WERI-Rb-1 (cell line): Measurements from ENCODE around the gene SLCO4C1.
A peak's percentile ranks its signal among the peaks of the same experiment; 100 is the strongest.

ENCODE experiments used
- DNase-seq: peaks from one replicate; pipeline ENCODE4 v3.0.0-alpha.2; 2020
- H3K27ac ChIP-seq: fragments of 250-450 bp; sonication (Bioruptor Pico); 2 replicates; pipeline ENCODE4 v1.5.1; 2020; ENCODE audit warnings: mild to moderate bottlenecking, moderate library complexity
- H3K27me3 ChIP-seq: fragments of 250-450 bp; sonication (Bioruptor Pico); 2 replicates; pipeline ENCODE4 v1.5.1; 2021; ENCODE audit warnings: mild to moderate bottlenecking, low read depth, moderate library complexity; ENCODE audit not compliant: insufficient read depth, severe bottlenecking
- H3K36me3 ChIP-seq: fragments of 250-450 bp; sonication (Bioruptor Pico); 2 replicates; pipeline ENCODE4 v1.5.1; 2020; ENCODE audit warnings: mild to moderate bottlenecking, moderate library complexity
- H3K4me3 ChIP-seq: 2 replicates; pipeline ENCODE4 v1.5.1; 2011; ENCODE audit warnings: low read depth, mild to moderate bottlenecking, control low read depth, low read length
- H3K9me3 ChIP-seq: fragments of 250-450 bp; sonication (Bioruptor Pico); 2 replicates; pipeline ENCODE4 v1.5.1; 2021; ENCODE audit warnings: mild to moderate bottlenecking, moderate library complexity; ENCODE audit not compliant: severe bottlenecking
- TF ChIP-seq, protein P1 (sequence below): IDR thresholded peaks from 2 replicates; pipeline ENCODE4 v1.5.1; 2011; ENCODE audit warnings: low read depth, mild to moderate bottlenecking, control low read depth, inconsistent platforms, low read length

SLCO4C1 gene

DNA sequence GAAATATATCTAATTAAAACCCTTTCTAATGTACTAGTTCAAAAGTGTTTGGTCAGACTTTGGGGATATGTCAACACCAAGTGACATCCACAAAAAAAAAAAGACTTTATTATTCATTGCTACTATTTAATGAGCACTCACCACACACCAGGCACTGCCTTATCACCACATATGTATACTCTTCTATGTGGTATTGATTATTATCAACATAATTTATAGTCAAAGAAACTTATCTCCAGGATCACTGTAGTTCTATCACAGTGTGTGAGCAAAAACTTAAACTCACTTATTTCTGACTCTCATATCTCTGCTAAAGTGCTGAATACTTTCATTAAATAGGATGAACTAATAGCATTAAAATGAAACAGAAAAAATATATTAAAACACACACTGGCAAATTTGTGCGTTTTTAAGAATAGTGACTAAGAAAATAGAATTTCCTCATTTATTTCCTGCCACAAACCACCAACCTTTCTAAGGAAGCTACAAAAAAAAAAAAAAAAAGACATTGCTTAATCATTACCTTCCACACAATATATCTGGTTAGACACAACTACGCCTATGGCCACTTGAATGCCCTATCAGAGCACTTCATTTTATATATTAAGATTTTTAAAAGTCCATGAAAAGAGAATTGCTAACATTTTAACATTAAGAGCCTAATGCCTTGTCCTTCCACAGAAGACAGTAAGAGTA lies 12.8 kb downstream of the SLCO4C1 start:
- Histone ChIP-seq H3K4me3 (no peak overlapping the region), H3K36me3 (no peaks in the 10 kb centered on the region), H3K27me3 (no peaks in the 10 kb centered on the region), H3K9me3 (no peaks in the 10 kb centered on the region), H3K27ac (no peak overlapping the region)
- TF ChIP-seq, protein P1, sequence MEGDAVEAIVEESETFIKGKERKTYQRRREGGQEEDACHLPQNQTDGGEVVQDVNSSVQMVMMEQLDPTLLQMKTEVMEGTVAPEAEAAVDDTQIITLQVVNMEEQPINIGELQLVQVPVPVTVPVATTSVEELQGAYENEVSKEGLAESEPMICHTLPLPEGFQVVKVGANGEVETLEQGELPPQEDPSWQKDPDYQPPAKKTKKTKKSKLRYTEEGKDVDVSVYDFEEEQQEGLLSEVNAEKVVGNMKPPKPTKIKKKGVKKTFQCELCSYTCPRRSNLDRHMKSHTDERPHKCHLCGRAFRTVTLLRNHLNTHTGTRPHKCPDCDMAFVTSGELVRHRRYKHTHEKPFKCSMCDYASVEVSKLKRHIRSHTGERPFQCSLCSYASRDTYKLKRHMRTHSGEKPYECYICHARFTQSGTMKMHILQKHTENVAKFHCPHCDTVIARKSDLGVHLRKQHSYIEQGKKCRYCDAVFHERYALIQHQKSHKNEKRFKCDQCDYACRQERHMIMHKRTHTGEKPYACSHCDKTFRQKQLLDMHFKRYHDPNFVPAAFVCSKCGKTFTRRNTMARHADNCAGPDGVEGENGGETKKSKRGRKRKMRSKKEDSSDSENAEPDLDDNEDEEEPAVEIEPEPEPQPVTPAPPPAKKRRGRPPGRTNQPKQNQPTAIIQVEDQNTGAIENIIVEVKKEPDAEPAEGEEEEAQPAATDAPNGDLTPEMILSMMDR: no peak
- DNase-seq: no peak

DNA sequence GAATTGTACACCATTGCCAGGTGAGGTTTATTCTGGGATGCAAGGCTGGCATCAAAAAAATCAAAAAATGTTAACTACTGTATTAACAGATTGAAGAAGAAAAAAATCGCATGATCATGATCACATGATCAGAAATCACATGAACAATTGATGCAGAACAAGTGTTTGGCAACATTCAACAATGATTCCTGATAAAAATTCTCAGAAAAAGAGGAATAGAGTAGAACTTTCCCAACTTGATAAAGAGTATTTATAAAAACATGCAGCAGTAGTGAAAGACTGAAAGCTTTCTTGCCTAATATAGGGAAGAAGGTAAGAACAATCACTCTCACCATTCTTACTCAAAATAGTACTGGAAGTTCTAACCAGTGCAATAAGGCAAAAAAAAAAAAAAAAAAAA lies 16.4 kb downstream of the SLCO4C1 start:
- peaks cover 5% of the 10 kb centered on the region for H3K27me3 ChIP-seq
- no peak overlapping the region for H3K27ac ChIP-seq
- H3K4me3 ChIP-seq: no peak overlapping the region
- H3K36me3 ChIP-seq: no peaks in the 10 kb centered on the region
- no peaks in the 10 kb centered on the region for H3K9me3 ChIP-seq
- TF ChIP-seq, protein P1: no peak
- no peak for DNase-seq

DNA sequence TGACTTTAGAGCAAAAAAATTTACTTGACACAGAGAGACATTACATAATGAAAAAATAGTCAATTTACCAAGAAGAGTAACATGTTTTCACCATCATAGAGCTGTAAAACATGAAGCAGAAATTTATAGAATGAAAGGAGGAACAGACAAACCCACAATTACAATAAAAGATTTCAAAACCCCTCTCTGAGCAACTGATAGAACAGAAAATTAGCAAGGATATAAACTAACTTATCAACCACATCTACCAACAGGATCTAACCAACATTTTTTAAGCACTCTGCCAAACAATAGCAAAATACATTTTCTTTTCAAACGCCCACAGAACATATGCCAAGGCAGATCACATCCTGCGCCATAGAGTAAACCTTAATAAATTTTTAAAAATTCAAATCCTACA lies 17.9 kb downstream of the SLCO4C1 start:
- DNase-seq: no peak
- peaks cover 6% of the 10 kb centered on the region for H3K27me3 ChIP-seq
- H3K36me3 ChIP-seq: no peaks in the 10 kb centered on the region
- no peak overlapping the region for H3K4me3 ChIP-seq
- TF ChIP-seq, protein P1: no peak
- H3K27ac ChIP-seq: no peak overlapping the region
- no peaks in the 10 kb centered on the region for H3K9me3 ChIP-seq

DNA sequence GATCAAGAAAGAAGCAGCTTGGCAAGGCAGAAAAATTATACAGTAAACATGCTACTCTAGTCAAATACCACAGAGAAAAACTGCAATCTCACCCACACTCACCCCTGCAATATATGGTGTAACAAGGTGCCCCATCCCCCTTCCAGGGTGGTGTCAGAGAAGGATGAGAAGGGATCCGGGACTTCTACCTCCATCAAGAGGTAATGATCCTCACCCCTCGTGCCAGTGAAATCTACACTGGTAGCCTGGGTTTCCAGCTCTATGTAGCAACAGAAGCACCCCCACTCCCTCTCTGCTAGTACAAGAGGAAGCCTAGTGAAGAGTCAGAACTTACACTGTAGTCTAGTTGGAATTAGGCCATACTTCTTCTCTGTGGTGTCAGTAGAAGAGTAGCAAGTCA lies 18.9 kb downstream of the SLCO4C1 start:
- Histone ChIP-seq H3K36me3 (no peaks in the 10 kb centered on the region), H3K27me3 (peaks cover 6% of the 10 kb centered on the region), H3K9me3 (no peaks in the 10 kb centered on the region), H3K4me3 (no peak overlapping the region), H3K27ac (no peak overlapping the region)
- no peak for DNase-seq
- TF ChIP-seq, protein P1: no peak

DNA sequence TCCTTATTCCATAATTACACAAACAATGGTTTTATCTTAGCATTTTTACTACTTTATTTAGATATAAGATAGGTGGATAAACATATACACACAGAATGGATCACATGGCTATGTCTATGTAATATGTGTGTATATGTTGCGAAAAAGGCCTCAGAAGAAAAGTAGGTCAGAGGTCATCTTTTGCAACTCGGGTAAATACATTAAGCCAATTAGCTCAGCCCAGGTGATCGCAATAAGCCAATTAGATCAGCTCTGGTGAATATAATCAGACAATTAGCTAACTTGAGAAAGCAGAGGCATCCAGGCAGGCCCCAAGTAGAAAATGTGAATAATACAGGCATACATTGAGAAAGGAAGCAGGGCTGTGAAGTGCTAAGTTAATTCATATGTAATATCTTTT lies 24.3 kb downstream of the SLCO4C1 start:
- no peak overlapping the region for H3K27ac ChIP-seq
- H3K36me3 ChIP-seq: no peaks in the 10 kb centered on the region
- peaks cover 2% of the 10 kb centered on the region for H3K9me3 ChIP-seq
- peak; percentile 46 for DNase-seq
- peaks cover 12% of the 10 kb centered on the region for H3K27me3 ChIP-seq
- H3K4me3 ChIP-seq: no peak overlapping the region
- TF ChIP-seq, protein P1: no peak

DNA sequence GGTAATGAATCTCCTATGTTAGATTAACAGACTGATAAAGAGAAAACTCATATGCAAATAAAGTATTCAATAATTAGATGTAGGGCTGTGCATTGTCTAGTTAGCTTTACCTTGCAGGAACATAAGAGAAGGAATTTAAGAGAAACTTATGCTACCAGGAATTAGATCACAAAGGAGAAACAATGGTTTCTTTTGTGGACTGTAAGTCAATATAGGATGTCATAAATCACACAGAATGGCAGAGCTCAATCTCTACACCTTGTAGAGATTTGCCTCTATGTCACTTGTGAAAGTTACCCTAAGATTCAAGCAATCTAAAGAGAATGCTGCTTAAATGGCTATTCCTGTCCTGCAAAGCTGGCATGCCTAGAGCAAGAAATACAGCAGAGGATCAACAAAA lies 26.0 kb downstream of the SLCO4C1 start:
- TF ChIP-seq, protein P1: no peak
- Histone ChIP-seq H3K9me3 (peaks cover 2% of the 10 kb centered on the region), H3K27me3 (peaks cover 10% of the 10 kb centered on the region), H3K4me3 (no peak overlapping the region), H3K27ac (no peak overlapping the region), H3K36me3 (no peaks in the 10 kb centered on the region)
- DNase-seq: no peak
